ENCODE measurements around the gene GOLIM4. TPM values are rescaled to one million over a fixed set of nuclear protein-coding genes. Genes with fewer than 3 reads are reported as not detected.

Gene GOLIM4
- total RNA-seq, 1 donor from 2014 or later = 50.9 TPM

DNA sequence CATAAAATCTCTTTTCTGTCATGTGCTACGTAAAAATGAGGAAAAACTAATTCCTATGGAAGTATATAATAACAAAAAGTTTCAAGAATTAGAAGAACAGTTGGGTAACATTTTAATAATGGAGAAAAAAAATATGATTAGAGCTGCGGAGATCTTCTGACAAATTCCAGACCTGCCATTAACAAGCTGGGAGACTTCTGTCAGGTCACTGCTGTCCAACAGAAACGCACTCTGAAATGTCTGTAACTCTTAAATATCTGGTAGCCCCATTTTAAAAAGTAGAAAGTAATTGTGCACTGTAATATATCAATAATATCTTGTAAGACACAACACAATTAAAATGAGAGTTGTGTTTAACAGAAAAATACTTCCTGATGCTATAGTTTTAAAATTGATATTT lies 15.7 kb downstream of the GOLIM4 start:
- Histone ChIP-seq H3K36me3 (no peaks in the 10 kb centered on the region), H3K27me3 (no peaks in the 10 kb centered on the region), H3K27ac (no peak overlapping the region), H3K9me3 (no peaks in the 10 kb centered on the region), H3K4me1 (no peaks in the 10 kb centered on the region), H3K4me3 (no peak overlapping the region)
- TF ChIP-seq, protein P1, sequence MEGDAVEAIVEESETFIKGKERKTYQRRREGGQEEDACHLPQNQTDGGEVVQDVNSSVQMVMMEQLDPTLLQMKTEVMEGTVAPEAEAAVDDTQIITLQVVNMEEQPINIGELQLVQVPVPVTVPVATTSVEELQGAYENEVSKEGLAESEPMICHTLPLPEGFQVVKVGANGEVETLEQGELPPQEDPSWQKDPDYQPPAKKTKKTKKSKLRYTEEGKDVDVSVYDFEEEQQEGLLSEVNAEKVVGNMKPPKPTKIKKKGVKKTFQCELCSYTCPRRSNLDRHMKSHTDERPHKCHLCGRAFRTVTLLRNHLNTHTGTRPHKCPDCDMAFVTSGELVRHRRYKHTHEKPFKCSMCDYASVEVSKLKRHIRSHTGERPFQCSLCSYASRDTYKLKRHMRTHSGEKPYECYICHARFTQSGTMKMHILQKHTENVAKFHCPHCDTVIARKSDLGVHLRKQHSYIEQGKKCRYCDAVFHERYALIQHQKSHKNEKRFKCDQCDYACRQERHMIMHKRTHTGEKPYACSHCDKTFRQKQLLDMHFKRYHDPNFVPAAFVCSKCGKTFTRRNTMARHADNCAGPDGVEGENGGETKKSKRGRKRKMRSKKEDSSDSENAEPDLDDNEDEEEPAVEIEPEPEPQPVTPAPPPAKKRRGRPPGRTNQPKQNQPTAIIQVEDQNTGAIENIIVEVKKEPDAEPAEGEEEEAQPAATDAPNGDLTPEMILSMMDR (IDR thresholded peaks at IDR 0.05) = no peak
- no peak for DNase-seq
- no peak for ATAC-seq
- intact Hi-C loops (cut with DNase I) = no loop called here

DNA sequence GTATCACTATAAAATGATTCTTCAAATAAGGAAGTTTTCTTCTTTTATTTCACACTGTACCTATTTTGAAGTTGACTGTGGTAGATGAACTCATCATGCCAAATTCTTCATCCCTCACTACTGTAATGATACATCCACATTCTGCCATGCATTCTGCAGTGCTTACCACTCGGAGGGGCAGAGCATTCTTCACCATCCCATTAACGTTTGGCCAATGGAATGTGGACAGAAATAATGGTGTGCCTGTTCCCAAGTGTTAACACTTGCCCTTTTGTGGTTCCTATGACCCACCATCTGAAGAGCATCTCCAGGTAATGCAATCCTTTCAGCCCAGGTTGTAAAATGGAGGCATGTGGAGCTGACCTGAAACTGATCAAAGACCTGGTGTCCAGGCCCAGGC lies 18.6 kb downstream of the GOLIM4 start:
- Histone ChIP-seq H3K4me1 (no peaks in the 10 kb centered on the region), H3K27ac (no peak overlapping the region), H3K9me3 (no peaks in the 10 kb centered on the region), H3K36me3 (no peaks in the 10 kb centered on the region), H3K27me3 (no peaks in the 10 kb centered on the region), H3K4me3 (no peak overlapping the region)
- DNase-seq (no peak), ATAC-seq (no peak)
- intact Hi-C loops (cut with DNase I) = no loop called here
- TF ChIP-seq, protein P1 (IDR thresholded peaks at IDR 0.05) = no peak

DNA sequence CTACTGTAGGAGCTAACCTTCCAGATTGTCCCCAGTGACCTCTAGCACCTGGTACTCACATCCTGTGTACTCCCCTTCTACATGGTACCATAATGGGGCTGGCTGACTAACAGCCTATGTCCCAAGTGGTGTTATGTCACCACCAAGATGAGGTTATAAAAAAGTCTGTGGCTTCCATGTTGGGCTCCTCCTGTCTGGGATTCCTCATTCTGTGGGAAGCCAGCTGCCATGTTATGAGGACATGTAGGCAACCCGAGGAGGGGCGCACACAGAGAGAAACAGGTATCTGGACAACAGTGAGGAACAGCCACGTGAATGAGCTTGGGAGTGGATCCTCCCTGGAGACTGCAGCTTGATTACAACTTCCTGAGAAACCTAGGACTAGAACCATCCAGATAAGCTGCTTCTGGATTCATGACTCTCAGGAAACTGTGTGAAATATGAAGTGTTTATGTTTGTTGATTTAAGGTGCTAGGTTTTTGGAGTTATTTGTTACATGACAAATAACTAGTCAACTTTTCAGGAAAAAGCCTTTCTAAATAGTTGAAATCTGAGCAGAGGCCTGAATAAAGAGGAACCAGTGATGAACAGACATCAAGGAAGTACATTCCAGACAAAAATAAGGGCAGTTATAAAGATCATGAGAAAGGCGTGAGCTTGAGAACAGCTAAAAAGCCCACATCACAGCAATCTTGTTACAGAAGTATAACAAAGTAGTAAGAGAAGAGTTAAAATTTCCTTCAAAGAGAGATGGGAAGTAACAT lies 21.7 kb downstream of the GOLIM4 start:
- Histone ChIP-seq H3K36me3 (no peaks in the 10 kb centered on the region), H3K27ac (no peak overlapping the region), H3K27me3 (no peaks in the 10 kb centered on the region), H3K9me3 (no peaks in the 10 kb centered on the region), H3K4me3 (no peak overlapping the region), H3K4me1 (no peaks in the 10 kb centered on the region)
- intact Hi-C loops (cut with DNase I) = no loop called here
- no peak for DNase-seq
- TF ChIP-seq, protein P1 (IDR thresholded peaks at IDR 0.05) = no peak
- no peak for ATAC-seq

DNA sequence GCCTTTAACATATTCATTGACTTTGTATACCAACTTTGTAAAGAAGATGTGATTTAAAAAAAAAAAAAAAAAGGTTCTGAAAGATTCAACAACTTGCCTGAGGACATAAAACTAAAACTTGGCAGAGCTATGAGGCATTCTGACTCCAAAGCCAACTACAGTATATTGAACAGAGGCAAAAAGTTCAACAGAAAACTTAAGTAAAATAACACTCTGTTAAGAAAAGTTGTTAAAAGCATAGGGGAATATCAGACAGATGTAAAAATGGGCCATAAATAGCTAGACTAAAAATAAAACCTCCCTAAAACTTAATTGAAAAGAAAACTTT lies 23.4 kb downstream of the GOLIM4 start:
- no peak for DNase-seq
- no peaks in the 10 kb centered on the region for H3K36me3 ChIP-seq
- no peaks in the 10 kb centered on the region for H3K9me3 ChIP-seq
- TF ChIP-seq, protein P1 (IDR thresholded peaks at IDR 0.05) = no peak
- no peaks in the 10 kb centered on the region for H3K27me3 ChIP-seq
- no peak for ATAC-seq
- no peak overlapping the region for H3K4me3 ChIP-seq
- intact Hi-C loops (cut with DNase I) = no loop called here
- no peaks in the 10 kb centered on the region for H3K4me1 ChIP-seq
- no peak overlapping the region for H3K27ac ChIP-seq

DNA sequence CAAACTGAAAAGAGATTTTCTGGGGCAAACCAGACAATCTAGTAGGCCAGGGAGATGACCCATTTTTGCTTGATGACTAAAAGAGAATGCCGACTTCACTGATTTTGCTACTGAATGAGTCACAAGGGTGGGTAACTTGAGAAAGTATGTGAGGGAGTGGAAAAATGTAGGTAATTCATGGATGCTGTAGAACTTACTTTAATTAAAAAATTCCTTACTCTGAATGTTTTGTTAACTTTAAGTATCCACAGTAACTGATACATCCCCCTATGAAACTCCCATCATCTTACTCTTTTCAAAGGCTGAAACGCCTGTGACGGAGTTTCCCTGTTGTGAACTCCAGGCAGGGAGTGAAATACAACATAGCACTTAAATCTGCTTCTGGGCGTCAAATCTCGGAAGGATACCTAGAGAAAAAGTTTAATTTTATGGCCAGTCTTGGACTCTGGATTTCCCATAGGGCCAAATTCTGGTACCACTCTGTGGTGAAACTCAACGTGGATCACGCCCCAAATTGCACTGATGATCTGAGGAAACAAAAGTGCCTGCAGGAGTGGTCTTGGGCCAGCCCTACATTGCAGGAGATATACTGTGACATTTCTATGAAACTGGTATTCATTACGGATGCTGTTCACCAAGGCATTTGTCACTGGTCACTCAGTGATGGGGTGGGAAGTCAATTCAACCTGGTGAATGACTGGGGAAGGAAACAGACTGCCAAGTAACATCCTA lies 24.0 kb downstream of the GOLIM4 start:
- intact Hi-C loops (cut with DNase I) = no loop called here
- Histone ChIP-seq H3K27ac (no peak overlapping the region), H3K36me3 (no peaks in the 10 kb centered on the region), H3K4me3 (no peak overlapping the region), H3K9me3 (no peaks in the 10 kb centered on the region), H3K4me1 (peaks cover 3% of the 10 kb centered on the region), H3K27me3 (no peaks in the 10 kb centered on the region)
- ATAC-seq = no peak
- TF ChIP-seq, protein P1 (IDR thresholded peaks at IDR 0.05) = no peak
- DNase-seq = no peak
